HG02678 (cell line): Measurements from ENCODE around the gene KLRC3.
"Not testable (repeated sequence)": the region's sequence is repeated elsewhere in the genome, so short reads cannot be mapped to it uniquely, and the experiment has no call there.

ENCODE experiments used
- ATAC-seq: cut with Tn5 transposase; IDR thresholded peaks from one replicate; pipeline ENCODE4 v1.9.1; 2021; ENCODE audit warnings: mild to moderate bottlenecking, moderate library complexity; ENCODE audit not compliant: unreplicated experiment

Gene KLRC3

DNA sequence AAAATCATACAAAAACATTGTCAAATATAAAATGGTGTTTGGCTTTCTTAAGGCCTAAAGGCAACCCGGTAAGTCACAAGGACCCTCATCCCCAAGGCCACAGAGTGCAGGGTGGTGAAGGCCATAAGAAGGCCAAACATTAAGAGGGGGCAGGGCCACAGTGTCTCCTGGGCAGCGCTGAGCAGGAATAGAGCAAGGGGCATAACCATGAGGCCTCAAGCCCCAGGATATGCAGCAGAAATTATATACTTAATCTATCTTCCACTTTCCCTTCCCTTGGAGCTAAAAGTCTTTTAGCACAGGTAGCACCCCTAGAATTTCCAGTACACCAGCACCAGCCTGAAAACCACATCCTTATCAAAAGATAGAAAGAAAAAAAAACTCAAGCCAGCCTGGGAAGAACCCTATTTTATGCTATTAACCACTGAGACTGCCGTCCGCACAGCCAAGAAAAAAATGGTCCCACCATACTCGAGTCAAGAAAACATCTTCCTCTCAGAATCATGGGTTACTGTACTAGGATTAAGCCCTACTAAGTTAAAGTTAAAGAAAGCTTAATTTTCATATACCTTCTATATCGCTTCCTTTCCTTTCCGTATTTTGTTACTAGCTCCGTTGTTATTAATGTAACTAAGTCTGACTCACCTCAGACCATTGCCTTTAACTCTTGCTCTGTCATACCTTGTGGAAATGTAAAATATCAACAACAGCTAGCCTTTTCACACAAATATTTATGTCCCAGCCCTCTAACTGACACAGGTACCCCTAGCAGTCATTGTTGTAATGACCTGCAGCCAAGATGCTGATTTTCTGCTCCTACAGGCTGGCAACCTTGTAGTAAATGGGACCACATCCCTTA lies 50.6 kb downstream of the KLRC3 start:
- no peak for ATAC-seq

DNA sequence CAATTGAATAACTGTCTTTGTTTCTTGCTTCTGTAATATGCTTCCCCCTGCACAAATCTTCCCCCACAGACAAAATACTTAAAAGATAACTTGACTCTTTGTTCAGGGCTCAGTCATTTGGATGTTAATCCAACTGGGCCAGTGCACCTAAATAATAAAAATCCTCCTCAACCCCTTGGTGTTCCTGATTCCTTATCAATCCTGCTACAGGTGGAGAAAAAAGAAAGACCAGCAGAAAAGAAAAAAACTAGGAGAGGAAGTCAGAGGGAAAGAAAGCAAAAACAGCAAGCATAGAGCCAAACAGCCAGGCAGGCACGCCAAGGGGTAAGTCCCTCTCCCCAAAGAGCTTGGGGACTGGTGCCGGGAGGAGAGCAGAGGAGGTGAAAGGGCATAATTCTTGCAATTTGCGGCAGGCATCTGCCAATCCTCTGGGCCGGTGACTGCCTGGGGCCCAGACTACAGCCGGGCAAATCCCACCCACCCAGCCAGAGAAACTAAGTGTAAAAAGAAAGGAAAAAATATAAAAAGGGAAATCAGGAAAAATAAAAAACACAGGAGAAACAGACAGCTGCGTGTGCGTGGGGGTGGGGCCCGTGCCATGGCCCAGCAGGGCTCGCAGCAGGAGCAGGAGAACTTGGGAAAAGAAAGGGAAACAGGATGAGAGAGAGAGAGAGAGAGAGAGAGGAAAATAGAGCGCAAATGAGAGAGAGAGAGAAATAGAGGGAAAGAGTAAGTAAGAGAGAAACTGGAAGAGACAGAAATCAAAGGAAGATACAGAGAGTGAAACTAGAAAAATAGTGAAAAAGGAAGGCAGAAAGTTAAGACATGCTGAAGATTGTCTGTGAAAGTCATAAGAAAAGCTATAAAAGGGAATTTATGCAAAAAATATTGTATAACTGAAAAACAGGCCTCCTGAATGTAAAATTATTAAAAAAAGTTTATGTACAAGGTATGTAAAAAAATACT lies 51.9 kb downstream of the KLRC3 start:
- no peak for ATAC-seq

DNA sequence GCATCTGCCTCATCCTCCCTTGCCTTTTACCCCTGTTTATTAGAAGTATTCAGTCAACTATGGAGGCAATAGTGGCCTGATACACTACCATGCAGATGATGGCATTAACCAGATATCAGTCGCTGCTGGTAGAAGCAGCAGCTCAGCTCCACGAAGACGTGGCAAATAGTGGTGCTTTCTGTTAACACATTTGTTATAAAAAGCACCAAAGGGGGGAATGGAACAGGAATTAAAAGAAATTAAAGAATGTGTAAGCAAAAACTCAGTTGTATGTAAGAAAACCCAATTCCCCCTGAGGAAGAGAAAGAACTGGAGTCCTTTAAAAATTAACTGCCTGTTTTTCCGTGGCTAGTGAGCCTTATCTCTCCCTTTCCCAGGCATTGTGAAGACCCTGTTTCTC lies 52.7 kb downstream of the KLRC3 start:
- ATAC-seq: not testable (repeated sequence)

DNA sequence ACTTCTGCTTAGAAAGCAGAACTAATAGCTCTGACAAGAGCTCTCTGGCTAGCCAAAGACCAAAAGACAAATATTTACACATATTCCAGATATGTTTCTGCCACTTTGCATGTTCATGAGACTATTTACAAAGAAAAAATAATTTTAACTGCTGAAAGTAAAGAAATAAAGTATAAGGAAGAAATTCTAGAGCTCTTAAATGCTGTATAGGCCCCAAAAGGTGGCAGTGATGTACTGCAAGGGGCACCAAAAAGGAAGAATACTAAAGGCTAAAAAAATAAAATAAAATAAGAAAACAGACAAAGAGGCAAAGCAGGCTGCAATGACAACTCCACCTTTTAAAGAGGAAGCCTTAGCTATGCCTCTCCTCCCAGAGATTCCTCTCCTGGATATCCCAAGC lies 53.5 kb downstream of the KLRC3 start:
- no peak for ATAC-seq

DNA sequence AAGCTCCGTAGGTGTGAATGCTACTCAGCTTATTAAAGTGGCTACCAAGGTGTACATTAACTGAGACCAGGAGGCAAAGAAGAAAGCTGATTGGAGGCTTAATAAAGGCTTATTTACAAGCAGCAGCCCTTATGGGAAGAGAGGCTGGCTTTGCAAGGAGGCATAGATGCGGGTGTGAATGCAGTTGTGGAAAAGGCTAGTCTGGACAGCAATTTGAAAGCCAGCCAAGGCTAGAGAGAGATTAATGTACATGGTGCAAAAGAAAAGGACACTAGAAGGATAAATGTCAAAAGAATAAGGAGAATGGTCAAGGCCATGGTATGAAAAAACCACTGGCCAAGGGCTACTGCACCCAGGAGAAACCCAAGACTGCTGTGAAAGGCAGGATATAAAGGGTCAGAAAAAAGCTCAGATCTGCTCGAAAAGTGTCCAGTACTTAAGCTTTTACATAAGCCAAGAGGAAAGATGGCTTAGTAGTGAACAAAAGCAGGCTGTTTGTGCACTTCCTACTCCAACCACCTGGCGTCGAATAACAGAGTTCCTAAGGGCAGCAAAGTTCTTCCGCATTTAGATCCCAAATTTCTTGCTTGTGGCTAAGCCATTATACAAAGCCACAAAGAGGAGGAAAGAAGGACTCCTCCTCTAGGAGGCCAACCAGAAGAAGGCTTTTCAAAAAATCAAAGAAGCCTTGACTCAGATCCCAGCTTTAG lies 54.5 kb downstream of the KLRC3 start:
- no peak for ATAC-seq

DNA sequence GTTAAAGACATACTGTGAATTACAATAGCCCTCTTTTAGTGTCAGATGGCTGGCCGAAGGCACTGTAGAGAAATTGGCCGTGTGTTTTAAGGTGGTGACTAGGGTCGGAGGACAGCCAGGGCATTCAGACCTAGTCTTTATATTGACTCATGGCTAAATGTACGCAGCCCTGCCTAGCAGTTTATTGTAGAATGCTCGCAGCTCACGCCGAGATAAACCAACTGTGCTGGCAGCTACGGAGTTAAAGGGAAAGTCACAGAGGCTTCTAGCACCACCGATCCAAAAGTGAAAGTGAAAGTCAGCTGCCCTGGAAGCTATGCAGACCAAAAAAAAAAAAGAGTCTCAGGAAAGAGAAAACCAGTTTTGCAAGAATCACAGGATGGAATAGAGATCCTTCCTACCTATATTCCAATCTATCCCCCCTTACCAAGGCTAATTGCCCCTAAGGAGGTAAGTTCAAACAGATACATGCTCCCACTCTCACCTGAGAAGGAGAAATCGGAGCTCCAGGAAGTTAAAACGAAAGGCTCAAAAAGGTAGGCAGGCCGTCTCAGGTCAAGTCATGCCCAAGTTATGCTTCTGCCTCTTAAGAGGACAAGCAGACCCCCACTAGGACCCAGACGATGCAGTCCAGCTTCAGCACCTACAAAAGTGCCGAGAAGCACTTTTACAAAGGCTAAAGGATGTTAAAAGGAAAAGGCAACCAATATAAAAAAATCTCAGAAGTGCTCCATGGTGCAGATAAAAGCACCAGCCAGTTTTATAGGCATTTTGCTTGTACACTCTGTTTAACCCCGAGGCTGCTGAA lies 55.4 kb downstream of the KLRC3 start:
- peak; percentile 52 for ATAC-seq

DNA sequence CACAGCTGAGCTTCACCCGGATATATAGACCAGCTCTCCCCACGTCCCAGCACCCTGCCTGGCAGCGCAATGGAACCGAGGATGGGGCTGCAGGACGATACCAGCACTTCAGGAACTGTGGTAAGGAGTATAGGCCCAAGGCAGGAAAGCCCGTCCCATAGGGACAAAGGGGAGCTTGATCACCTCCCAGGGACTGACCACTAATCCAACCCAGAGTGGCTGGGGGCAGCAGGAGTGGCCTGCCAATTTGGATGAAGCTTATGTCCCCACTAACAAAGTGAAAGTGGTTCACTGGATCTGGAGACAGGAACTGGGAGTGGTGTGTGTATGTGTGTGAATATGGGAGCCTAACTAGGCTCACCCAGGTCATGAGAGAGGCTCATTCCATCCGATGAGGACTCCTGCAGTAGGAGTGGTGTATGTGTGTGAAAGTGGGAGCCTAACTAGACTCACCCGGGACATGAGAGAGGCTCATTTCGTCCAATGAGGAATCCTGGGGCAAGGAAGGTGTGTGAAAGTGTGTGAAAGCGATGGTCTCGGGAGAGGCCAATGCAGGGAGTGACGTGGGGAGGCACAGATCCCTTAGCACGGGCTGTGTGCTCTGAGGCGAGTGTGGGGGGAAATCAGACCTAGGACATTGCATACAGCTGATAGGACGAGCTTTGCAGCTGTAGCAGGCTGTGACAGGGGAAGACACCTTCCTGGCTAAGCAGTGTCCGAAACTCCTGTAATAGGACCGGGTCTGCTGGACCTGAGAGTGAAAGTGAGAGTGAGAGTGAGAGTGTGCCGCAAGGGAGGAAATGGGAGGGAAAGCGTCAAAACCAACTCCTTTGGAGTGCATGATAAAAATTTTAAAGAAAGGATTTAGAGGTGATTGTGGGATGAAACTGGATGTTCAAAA lies 56.2 kb downstream of the KLRC3 start:
- peak; percentile 83 for ATAC-seq

DNA sequence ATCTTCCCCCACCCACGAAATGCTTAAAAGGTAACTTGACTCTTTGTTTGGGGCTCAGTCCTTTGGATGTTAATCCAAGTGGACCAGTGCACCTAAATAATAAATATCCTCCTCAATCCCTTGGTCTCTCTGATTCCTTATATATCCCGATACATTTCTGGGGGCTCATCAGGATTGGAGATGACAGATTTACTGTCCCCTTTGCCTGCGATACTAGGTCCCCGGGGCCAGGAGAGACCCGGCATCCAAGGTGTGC lies 56.8 kb downstream of the KLRC3 start:
- ATAC-seq: no peak

DNA sequence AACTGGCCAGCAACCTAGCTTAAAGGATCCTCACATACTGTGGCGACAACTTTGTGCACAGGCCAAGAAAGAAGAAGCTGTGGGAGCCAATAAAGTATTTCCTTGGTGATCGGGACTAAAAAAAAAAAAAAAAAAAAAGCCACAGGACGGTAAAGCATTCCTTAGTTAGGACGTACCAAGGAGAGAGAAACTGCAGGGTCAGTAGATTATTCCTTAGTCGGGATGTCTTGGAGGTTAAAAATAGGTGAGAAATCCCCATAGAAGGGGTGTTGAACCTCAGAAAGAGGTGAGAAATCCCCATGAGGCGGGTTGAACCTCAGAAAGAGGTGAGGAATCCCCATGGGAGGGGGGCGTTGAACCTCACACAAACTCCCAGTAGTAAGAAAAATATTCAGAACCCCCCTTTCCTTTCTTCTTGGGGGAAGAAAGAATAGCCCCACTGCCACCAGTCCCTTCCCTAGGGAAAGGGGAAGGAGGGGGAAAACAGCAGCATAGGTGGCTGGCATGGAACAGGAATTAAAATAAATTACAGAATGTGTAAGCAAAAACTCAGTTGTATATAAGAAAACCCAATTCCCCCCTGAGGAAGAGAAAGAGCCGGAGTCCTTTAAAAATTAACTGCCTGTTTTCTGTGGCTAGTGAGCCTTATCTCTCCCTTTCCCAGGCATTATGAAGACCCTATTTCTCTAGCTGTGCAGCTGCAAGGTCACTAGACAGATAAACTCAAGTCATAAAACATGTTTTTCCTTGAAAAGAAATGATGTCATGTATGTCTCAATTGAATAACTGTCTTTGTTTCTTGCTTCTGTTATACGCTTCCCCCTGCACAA lies 57.4 kb downstream of the KLRC3 start:
- ATAC-seq: no peak

DNA sequence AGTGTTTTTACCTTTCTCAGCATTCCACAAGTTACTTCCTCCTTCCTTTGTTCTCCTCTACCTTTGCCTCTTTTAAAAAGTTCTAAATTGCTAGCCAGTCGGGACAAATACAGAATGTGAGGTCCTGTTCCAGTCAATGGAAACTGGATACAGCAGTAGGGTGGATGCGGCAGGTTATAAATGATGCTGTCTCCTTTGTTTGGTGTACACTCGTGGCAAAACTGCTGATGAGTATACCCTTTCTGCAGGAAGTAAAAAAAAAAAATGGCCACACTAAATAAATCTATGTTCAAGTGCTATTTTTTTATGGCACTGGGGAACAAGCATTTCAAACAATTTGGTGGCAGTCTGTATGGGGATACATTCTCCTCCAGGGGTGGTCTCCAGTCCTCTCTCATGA lies 58.1 kb downstream of the KLRC3 start:
- no peak for ATAC-seq
